ENCODE measurements around the gene IRAK2.
"Not testable (repeated sequence)": the region's sequence is repeated elsewhere in the genome, so short reads cannot be mapped to it uniquely, and the experiment has no call there.

Gene IRAK2

GRCh38 chr3:10150987-10151386 is 13.7 kb upstream of the IRAK2 start:
- no peak overlapping the region for H3K4me3 Mint-ChIP-seq
- no peaks in the 10 kb centered on the region for H3K27me3 Mint-ChIP-seq
- peaks cover 28% of the 10 kb centered on the region for H3K4me1 Mint-ChIP-seq
- no peak for ATAC-seq
- peaks cover 48% of the 10 kb centered on the region for H3K36me3 Mint-ChIP-seq
- H3K9me3 Mint-ChIP-seq = no peaks in the 10 kb centered on the region
- no peak overlapping the region for H3K27ac Mint-ChIP-seq

DNA sequence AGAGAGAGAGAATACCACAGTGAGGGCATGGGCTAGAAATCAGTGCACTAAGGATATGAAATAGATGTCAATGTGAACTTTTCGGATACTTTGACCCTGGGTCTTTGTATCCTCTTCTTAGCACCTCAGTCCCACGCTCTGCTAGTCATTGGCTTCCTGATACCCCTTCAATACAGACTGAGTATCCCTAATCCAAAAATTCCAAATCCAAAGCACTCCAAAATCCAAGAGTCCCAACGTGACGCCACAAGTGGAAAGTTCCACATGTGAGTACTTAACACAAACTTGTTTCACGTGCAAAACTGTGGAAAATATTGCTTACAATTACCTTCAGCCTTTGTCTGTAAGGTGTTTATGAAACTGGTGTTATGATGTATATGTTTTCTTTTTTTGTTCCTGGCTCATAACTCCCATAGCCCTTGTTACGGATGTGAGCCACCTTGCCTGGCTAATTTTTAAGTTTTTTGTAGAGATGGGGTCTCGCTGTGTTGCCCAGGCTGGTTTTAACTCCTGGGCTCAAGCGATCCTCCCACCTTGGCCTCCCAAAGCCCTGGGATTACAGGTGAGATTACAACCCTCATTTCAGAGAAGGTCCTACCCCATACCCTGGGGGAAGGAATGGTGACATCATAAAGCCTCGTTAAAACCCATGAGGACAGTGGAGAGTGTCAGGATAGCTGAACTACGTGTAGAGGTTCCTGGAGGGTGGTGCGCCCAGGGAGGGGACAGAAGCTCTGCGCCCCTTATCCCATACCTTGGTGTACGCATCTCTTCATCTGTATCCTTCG is 10.2 kb upstream of the IRAK2 start:
- Mint-ChIP-seq H3K27me3 (no peaks in the 10 kb centered on the region), H3K36me3 (peaks cover 44% of the 10 kb centered on the region), H3K9me3 (no peaks in the 10 kb centered on the region), H3K27ac (no peak overlapping the region), H3K4me1 (peaks cover 7% of the 10 kb centered on the region), H3K4me3 (no peak overlapping the region)
- no peak for ATAC-seq

GRCh38 chr3:10155123-10155472 is 9.6 kb upstream of the IRAK2 start:
- Mint-ChIP-seq H3K9me3 (no peaks in the 10 kb centered on the region), H3K27me3 (no peaks in the 10 kb centered on the region), H3K4me1 (peaks cover 1% of the 10 kb centered on the region), H3K36me3 (peaks cover 38% of the 10 kb centered on the region), H3K4me3 (no peak overlapping the region), H3K27ac (no peak overlapping the region)
- no peak for ATAC-seq

GRCh38 chr3:10155658-10156057 is 9.1 kb upstream of the IRAK2 start:
- H3K27ac Mint-ChIP-seq = no peak overlapping the region
- no peak overlapping the region for H3K4me3 Mint-ChIP-seq
- H3K9me3 Mint-ChIP-seq = no peaks in the 10 kb centered on the region
- ATAC-seq = no peak
- H3K36me3 Mint-ChIP-seq = peaks cover 33% of the 10 kb centered on the region
- H3K4me1 Mint-ChIP-seq = no peaks in the 10 kb centered on the region
- no peaks in the 10 kb centered on the region for H3K27me3 Mint-ChIP-seq

GRCh38 chr3:10157031-10157430 is 7.7 kb upstream of the IRAK2 start:
- no peak for ATAC-seq
- H3K27me3 Mint-ChIP-seq = no peaks in the 10 kb centered on the region
- no peak overlapping the region for H3K4me3 Mint-ChIP-seq

GRCh38 chr3:10158555-10158954 is 6.2 kb upstream of the IRAK2 start:
- Mint-ChIP-seq H3K4me1 (peaks cover 11% of the 10 kb centered on the region), H3K36me3 (peaks cover 19% of the 10 kb centered on the region)
- not testable (repeated sequence) for H3K27ac Mint-ChIP-seq, H3K27me3 Mint-ChIP-seq, H3K4me3 Mint-ChIP-seq, H3K9me3 Mint-ChIP-seq, ATAC-seq

More at GRCh38 chr3:10157031-10157430, 7.7 kb upstream of the IRAK2 start:
- no peak overlapping the region for H3K27ac Mint-ChIP-seq
- no peaks in the 10 kb centered on the region for H3K4me1 Mint-ChIP-seq
- H3K36me3 Mint-ChIP-seq = peaks cover 19% of the 10 kb centered on the region
- H3K9me3 Mint-ChIP-seq = no peaks in the 10 kb centered on the region

- H3K36me3 Mint-ChIP-seq = peaks cover 10% of the 10 kb centered on the region
- no peaks in the 10 kb centered on the region for H3K9me3 Mint-ChIP-seq
- no peak for ATAC-seq
- no peak overlapping the region for H3K4me3 Mint-ChIP-seq
- no peaks in the 10 kb centered on the region for H3K27me3 Mint-ChIP-seq
- H3K4me1 Mint-ChIP-seq = peaks cover 11% of the 10 kb centered on the region
- no peak overlapping the region for H3K27ac Mint-ChIP-seq
These were observed 4.4 kb upstream of the IRAK2 start for GRCh38 chr3:10160346-10160745.

GRCh38 chr3:10160925-10161324 is 3.8 kb upstream of the IRAK2 start:
- no peak for ATAC-seq
- H3K4me1 Mint-ChIP-seq = peaks cover 13% of the 10 kb centered on the region
- H3K9me3 Mint-ChIP-seq = no peaks in the 10 kb centered on the region
- H3K27ac Mint-ChIP-seq = peak overlapping the region; percentile 44
- H3K27me3 Mint-ChIP-seq = no peaks in the 10 kb centered on the region
- H3K4me3 Mint-ChIP-seq = no peak overlapping the region
- peaks cover 5% of the 10 kb centered on the region for H3K36me3 Mint-ChIP-seq

DNA sequence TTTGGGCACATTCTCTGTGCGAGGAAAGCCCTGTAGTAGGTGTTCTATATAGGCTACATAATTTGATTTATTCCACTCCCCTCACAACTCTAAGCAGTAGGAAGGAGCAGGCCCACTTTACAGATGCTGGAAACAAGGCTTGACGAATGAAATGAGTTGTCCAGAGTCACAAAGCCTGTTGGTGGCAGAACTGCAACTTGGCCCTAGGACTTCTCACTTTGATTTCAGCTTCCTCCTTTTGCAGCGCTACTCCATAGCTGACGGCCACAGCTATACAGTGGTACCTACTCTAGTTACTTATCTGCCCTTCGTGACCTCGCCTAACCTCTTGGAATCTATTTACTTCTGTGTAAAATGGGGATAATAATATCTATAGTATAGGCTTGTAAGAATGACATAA is 2.5 kb upstream of the IRAK2 start:
- Mint-ChIP-seq H3K4me3 (no peak overlapping the region), H3K36me3 (peaks cover 4% of the 10 kb centered on the region), H3K4me1 (peaks cover 26% of the 10 kb centered on the region), H3K27me3 (no peaks in the 10 kb centered on the region), H3K9me3 (no peaks in the 10 kb centered on the region), H3K27ac (no peak overlapping the region)
- ATAC-seq = peak; percentile 48

GRCh38 chr3:10164201-10164545 is 546 bp upstream of the IRAK2 start:
- H3K27me3 Mint-ChIP-seq, H3K9me3 Mint-ChIP-seq, ATAC-seq: not testable (repeated sequence)
- H3K27ac Mint-ChIP-seq = peak overlapping the region; percentile 74
- H3K4me1 Mint-ChIP-seq = peaks cover 42% of the 10 kb centered on the region
- H3K36me3 Mint-ChIP-seq = peaks cover 16% of the 10 kb centered on the region
- H3K4me3 Mint-ChIP-seq = peak overlapping the region; percentile 83

GRCh38 chr3:10166213-10166604 is 1.5 kb downstream of the IRAK2 start:
- Mint-ChIP-seq H3K9me3 (peaks cover 5% of the 10 kb centered on the region), H3K27me3 (no peaks in the 10 kb centered on the region), H3K27ac (no peak overlapping the region), H3K36me3 (peaks cover 18% of the 10 kb centered on the region), H3K4me1 (peaks cover 56% of the 10 kb centered on the region), H3K4me3 (peak overlapping the region; percentile 83)
- no peak for ATAC-seq

DNA sequence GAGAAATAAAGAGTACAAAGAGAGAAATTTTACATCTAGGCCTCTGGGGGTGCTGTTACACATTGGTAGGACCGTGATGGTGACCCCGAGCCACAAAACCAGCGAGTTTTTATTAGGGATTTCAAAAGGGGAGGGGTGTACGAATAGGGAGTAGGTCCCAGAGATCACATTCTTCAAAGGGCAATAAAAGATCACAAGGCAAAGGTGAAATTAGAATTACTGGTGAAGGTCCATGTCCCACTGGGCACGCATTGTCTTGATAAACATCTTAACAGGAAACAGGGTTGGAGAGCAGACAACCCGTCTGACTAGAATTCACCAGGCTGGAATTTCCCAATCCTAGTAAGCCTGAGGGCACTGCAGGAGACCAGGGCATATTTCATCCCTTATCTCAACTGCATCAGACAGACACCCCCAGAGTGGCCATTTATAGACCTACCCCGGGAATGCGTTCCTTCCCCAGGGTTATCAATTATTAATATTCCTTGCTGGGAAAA is 4.3 kb downstream of the IRAK2 start:
- ATAC-seq = no peak
- Mint-ChIP-seq H3K4me1 (peaks cover 58% of the 10 kb centered on the region), H3K36me3 (peaks cover 18% of the 10 kb centered on the region), H3K9me3 (peaks cover 5% of the 10 kb centered on the region), H3K27me3 (no peaks in the 10 kb centered on the region), H3K27ac (peak overlapping the region; percentile 66), H3K4me3 (no peak overlapping the region)

DNA sequence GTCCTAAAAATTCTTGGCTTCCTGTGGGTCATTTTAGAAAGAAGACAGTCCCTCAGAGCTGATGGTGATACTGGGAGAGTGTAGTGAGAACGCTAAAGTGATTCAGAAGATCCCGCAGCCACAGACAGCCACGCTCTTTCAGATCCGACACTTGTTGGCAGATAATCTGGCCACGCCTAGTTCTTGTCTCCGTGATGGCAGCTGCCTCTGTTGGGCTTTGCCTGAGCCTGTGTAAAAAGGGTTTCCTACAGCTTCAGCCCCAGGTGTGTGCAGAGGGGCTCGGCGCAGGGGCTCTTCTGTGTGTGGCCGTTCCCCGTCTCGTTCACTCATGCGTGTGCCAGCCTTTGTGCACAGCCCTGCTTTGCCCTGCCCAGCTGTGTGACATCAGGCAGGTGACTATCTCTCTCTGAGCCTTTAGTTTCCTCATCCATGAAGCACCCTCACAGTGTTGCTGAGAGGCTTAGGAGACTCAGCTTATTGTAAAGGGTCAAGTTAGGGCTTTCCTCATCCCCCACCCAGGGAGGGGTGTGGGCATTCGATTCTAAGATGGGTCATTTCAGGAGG is 6.3 kb downstream of the IRAK2 start:
- H3K27ac Mint-ChIP-seq = peak overlapping the region; percentile 86
- peak overlapping the region; percentile 36 for H3K4me3 Mint-ChIP-seq
- H3K36me3 Mint-ChIP-seq = peaks cover 20% of the 10 kb centered on the region
- H3K27me3 Mint-ChIP-seq = no peaks in the 10 kb centered on the region
- peaks cover 5% of the 10 kb centered on the region for H3K9me3 Mint-ChIP-seq
- peak; percentile 67 for ATAC-seq
- peaks cover 60% of the 10 kb centered on the region for H3K4me1 Mint-ChIP-seq

GRCh38 chr3:10173095-10173925 is 8.6 kb downstream of the IRAK2 start:
- Mint-ChIP-seq H3K27ac (peak overlapping the region; percentile 93), H3K36me3 (peaks cover 27% of the 10 kb centered on the region), H3K4me1 (peaks cover 49% of the 10 kb centered on the region), H3K4me3 (no peak overlapping the region), H3K27me3 (no peaks in the 10 kb centered on the region), H3K9me3 (peaks cover 5% of the 10 kb centered on the region)
- ATAC-seq = no peak

DNA sequence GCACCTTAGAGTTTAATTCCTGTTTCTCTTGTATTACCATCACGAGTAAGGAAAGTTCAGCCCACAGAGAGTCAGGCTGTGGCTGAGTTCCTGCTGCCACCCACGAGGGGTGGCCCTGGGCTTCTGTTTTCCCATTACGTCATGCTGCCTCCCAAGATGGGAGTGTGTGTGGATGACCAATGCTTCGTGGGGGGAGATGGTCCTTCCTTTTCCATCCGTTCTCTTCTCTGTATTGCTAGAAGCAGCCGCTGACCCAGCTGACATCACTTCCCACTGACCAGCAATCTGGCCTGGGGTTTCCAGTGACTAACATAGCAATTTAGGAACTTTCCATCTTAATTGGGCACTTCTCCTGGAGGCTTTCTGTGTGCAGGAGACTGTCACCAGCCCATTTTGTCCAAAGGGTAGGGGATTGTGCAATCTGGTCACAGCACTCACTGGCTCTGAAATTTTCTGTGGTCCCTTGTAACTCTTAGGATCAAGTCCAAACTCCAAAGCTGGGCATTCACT is 9.3 kb downstream of the IRAK2 start:
- Mint-ChIP-seq H3K4me1 (peaks cover 44% of the 10 kb centered on the region), H3K4me3 (no peak overlapping the region), H3K9me3 (peaks cover under 1% of the 10 kb centered on the region), H3K27me3 (no peaks in the 10 kb centered on the region), H3K36me3 (peaks cover 27% of the 10 kb centered on the region), H3K27ac (peak overlapping the region; percentile 93)
- peak; percentile 86 for ATAC-seq
